Measurements from ENCODE around the gene MCEMP1.

Gene MCEMP1

GRCh38 chr19:7697721-7698287 is 20.9 kb downstream of the MCEMP1 start:
- FAIRE-seq = no peak
- DNase-seq (ENCODE audit: low spot score) = no peak

- FAIRE-seq = no peak
Observed at GRCh38 chr19:7698583-7698982, 21.7 kb downstream of the MCEMP1 start.

GRCh38 chr19:7699003-7699402 is 22.1 kb downstream of the MCEMP1 start:
- no peak for FAIRE-seq
- no peak for DNase-seq (ENCODE audit: low spot score)

More at GRCh38 chr19:7698583-7698982, 21.7 kb downstream of the MCEMP1 start:
- no peak for DNase-seq (ENCODE audit: low spot score)

GRCh38 chr19:7699417-7700401 is 22.8 kb downstream of the MCEMP1 start:
- FAIRE-seq (no peak), DNase-seq (ENCODE audit: low spot score) (peak; percentile 57)

- DNase-seq (ENCODE audit: low spot score) (no peak), FAIRE-seq (no peak)
Observed at GRCh38 chr19:7701049-7701653, 24.3 kb downstream of the MCEMP1 start.

GRCh38 chr19:7701654-7702457 is 25.0 kb downstream of the MCEMP1 start, which contains the start of gene FCER2:
TSS of gene FCER2 (minus strand) at chr19:7702131. CDS start at chr19:7699760, 2,371 bp downstream.
- FAIRE-seq = no peak

GRCh38 chr19:7703332-7703731 is 26.4 kb downstream of the MCEMP1 start:
- DNase-seq (ENCODE audit: low spot score) (no peak), FAIRE-seq (no peak)

More at GRCh38 chr19:7701654-7702457, 25.0 kb downstream of the MCEMP1 start, which contains the start of gene FCER2:
- DNase-seq (ENCODE audit: low spot score) = no peak

DNA sequence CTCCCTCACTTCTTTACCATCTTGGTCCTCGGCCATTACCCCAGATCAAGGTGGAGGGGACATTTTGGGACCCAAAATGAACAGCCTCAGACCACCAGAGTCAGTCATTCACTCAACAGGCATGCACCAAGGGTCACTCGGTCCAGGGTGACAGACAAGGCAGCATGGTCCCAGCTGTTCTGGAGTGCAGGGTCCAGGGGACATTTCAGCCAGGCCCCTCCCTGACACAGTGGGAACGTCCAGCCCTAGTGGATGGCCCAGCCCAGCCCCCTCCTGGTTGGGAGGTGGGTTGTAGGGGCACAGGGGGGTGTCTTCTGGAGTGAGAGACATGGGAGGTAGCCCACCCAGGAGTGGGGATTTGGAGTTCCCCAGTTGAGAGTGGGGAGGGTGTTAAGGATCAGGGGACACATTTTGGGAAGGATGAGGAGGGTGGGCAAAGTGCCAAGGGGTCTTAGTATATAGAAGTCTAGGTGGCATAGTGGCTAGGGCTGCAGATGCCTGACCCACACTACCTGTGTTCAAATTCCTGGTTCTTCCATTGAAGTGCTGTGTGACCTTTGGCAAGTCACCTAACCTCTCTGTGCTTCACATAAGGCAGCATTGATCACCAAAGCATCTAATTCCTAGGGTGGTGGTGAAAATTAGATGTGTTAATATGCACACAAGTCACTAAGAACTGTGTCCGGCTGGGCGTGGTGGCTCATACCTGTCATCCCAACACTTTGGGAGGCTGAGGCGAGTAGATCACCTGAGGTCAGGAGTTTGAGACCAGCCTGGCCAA is 27.6 kb downstream of the MCEMP1 start:
- no peak for FAIRE-seq
- no peak for DNase-seq (ENCODE audit: low spot score)

GRCh38 chr19:7705387-7706187 is 28.7 kb downstream of the MCEMP1 start:
- FAIRE-seq (no peak), DNase-seq (ENCODE audit: low spot score) (no peak)

- DNase-seq (ENCODE audit: low spot score) = no peak
- no peak for FAIRE-seq
Observed at GRCh38 chr19:7706188-7706954, 29.5 kb downstream of the MCEMP1 start.

- DNase-seq (ENCODE audit: low spot score) = no peak
- no peak for FAIRE-seq
Observed at GRCh38 chr19:7706955-7707456, 30.1 kb downstream of the MCEMP1 start.

- DNase-seq (ENCODE audit: low spot score) = no peak
- FAIRE-seq = no peak
Observed at GRCh38 chr19:7709932-7710460, 33.1 kb downstream of the MCEMP1 start.

GRCh38 chr19:7710616-7711015 is 33.7 kb downstream of the MCEMP1 start:
- DNase-seq (ENCODE audit: low spot score) = no peak
- no peak for FAIRE-seq

- FAIRE-seq (no peak), DNase-seq (ENCODE audit: low spot score) (no peak)
Observed at GRCh38 chr19:7715671-7716070, 38.8 kb downstream of the MCEMP1 start.

DNA sequence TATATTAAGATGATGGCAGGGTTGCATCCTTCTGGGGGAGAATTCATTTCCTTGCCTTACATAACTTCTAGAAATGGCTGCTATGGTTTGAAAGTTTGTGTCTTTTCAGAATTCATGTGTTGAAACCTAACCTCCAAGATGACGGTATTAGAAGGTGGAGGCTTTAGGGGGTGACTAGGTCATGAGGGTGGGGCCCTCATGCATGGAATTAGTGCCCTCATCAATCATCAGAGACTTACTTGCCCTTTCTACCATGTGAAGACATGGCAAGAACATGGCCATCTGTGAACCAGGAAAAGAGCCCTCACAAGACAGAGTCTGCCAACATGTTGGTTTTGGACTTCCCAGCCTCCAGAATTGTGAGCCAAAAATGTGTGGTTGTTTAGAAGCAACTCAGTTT is 39.9 kb downstream of the MCEMP1 start:
- FAIRE-seq (no peak), DNase-seq (ENCODE audit: low spot score) (no peak)

- FAIRE-seq = no peak
- no peak for DNase-seq (ENCODE audit: low spot score)
Observed at GRCh38 chr19:7718668-7719067, 41.8 kb downstream of the MCEMP1 start.

DNA sequence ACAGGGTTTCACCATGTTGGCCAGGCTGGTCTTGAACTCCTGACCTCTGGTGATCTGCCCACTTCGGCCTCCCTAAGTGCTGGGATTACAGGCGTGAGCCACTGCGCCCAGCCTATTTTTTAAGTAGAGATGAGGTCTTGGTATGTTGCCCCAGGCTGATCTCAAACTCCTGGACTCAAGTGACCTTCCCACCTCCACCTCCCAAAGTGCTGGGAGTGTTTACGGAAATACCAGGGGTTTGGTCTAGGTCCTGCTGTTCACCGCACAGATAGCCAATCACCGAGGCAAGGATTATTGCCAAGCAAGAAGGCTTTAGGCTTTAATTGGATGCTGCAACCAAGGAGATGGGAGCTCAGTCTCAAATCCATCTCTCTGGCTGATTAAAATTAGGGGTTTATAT is 43.5 kb downstream of the MCEMP1 start:
- no peak for FAIRE-seq
- DNase-seq (ENCODE audit: low spot score) = no peak

DNA sequence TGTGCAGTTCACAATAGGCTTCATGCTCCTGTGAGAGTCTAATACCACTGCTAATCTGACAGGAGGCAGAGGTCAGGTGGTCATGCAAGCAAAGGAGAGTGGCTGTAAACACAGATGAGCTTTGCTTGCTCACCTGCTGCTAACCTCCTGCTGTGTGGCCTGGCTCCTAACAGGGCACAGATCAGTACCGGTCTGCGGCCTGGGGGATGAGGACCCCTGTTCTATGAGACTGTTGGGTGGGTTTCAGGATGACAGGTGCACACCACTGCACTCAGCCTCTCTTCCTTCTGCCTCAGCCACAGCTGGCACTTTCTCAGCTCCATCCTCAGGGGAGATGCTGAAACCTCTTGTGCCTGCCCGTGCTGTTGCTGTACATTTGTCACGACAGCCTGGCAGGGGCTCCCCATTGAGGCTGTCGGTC is 45.4 kb downstream of the MCEMP1 start:
- no peak for FAIRE-seq
- no peak for DNase-seq (ENCODE audit: low spot score)
